Ishikawa (cell line): ENCODE data around the gene ATP1A2.

Source experiments
- CREB1 ChIP-seq: IDR thresholded peaks from 2 replicates; pipeline ENCODE4 v1.6.1; 2012; ENCODE audit warnings: low read depth
- EGR1 ChIP-seq: IDR thresholded peaks from 2 replicates; pipeline ENCODE4 v1.6.1; 2012
- EP300 ChIP-seq: IDR thresholded peaks from 2 replicates; pipeline ENCODE4 v1.6.1; 2012; ENCODE audit warnings: borderline replicate concordance
- FOXM1 ChIP-seq: IDR thresholded peaks from 2 replicates; pipeline ENCODE4 v1.6.1; 2012; ENCODE audit warnings: low read depth, borderline replicate concordance
- NFIC ChIP-seq: IDR thresholded peaks from 2 replicates; pipeline ENCODE4 v1.6.1; 2012
- RAD21 ChIP-seq: IDR thresholded peaks from 2 replicates; pipeline ENCODE4 v1.6.1; 2012; ENCODE audit warnings: low read depth
- TAF1 ChIP-seq: IDR thresholded peaks from 2 replicates; pipeline ENCODE4 v1.6.1; 2012; ENCODE audit warnings: low read depth, mild to moderate bottlenecking
- TCF12 ChIP-seq: IDR thresholded peaks from 2 replicates; pipeline ENCODE4 v1.6.1; 2012; ENCODE audit warnings: low read depth
- YY1 ChIP-seq: IDR thresholded peaks from 2 replicates; pipeline ENCODE4 v1.6.1; 2012; ENCODE audit warnings: low read depth
- ZBTB7A ChIP-seq: IDR thresholded peaks from 2 replicates; pipeline ENCODE4 v1.6.1; 2012; ENCODE audit warnings: low read depth
- TF ChIP-seq, protein P1 (sequence below): IDR thresholded peaks from 2 replicates; pipeline ENCODE4 v1.6.1; 2012
- TF ChIP-seq, protein P2 (sequence below): IDR thresholded peaks from 2 replicates; pipeline ENCODE4 v1.6.1; 2012; ENCODE audit warnings: low read depth, mild to moderate bottlenecking
- TF ChIP-seq, protein P3 (sequence below): IDR thresholded peaks from 2 replicates; pipeline ENCODE4 v1.6.1; 2012

DNA sequence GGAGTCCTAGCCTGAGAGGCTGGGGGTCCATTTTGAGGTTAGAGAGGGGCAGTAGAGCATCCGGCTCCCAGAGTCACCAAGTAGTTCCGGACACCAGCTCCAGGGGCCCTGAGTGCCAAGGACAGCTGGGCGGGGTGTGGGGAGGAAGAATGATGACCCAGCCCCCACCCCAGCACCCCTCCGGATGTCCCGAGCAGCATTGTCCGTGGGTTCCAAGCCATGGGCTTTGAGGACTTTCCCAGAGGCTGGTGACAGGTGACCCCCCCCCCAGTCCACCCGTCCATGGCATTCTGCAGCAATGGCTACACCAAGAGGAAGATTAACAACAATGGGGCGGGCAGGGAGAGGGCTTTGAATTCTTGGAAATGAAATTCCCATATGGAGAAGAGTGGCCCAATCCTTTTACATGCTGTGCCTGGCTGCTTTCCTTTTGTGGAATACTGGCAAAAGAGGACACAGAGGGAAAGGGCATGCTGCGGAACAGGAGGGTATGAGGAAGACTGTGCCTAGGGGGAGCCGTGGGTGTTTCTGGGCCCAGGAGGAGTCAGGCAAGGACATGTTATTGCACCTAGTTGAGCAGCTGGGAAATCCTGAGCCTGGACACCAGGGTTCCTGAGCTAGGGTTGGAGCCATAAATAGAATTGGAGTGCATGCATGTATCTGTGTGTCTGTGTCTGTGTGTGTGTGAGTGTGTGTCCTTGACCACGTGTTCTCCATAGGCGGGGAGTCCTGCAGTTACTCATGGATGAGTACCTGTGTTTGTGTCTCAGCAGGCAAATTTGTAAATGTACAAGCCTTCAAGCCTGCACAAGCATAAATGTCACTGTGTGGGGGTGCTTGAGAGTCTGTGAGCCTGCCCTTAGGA, 956 bp downstream of the ATP1A2 start:
- no peak for TF ChIP-seq CREB1
- TF ChIP-seq, protein P1, sequence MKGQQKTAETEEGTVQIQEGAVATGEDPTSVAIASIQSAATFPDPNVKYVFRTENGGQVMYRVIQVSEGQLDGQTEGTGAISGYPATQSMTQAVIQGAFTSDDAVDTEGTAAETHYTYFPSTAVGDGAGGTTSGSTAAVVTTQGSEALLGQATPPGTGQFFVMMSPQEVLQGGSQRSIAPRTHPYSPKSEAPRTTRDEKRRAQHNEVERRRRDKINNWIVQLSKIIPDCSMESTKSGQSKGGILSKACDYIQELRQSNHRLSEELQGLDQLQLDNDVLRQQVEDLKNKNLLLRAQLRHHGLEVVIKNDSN = peak; percentile 33; the same call in 1 of the 2 replicates
- TF ChIP-seq, protein P2, sequence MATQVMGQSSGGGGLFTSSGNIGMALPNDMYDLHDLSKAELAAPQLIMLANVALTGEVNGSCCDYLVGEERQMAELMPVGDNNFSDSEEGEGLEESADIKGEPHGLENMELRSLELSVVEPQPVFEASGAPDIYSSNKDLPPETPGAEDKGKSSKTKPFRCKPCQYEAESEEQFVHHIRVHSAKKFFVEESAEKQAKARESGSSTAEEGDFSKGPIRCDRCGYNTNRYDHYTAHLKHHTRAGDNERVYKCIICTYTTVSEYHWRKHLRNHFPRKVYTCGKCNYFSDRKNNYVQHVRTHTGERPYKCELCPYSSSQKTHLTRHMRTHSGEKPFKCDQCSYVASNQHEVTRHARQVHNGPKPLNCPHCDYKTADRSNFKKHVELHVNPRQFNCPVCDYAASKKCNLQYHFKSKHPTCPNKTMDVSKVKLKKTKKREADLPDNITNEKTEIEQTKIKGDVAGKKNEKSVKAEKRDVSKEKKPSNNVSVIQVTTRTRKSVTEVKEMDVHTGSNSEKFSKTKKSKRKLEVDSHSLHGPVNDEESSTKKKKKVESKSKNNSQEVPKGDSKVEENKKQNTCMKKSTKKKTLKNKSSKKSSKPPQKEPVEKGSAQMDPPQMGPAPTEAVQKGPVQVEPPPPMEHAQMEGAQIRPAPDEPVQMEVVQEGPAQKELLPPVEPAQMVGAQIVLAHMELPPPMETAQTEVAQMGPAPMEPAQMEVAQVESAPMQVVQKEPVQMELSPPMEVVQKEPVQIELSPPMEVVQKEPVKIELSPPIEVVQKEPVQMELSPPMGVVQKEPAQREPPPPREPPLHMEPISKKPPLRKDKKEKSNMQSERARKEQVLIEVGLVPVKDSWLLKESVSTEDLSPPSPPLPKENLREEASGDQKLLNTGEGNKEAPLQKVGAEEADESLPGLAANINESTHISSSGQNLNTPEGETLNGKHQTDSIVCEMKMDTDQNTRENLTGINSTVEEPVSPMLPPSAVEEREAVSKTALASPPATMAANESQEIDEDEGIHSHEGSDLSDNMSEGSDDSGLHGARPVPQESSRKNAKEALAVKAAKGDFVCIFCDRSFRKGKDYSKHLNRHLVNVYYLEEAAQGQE = no peak
- no peak for TF ChIP-seq EP300
- TF ChIP-seq RAD21 = no peak
- no peak for TF ChIP-seq ZBTB7A
- TF ChIP-seq TAF1 = no peak
- no peak for TF ChIP-seq YY1
- TF ChIP-seq, protein P3, sequence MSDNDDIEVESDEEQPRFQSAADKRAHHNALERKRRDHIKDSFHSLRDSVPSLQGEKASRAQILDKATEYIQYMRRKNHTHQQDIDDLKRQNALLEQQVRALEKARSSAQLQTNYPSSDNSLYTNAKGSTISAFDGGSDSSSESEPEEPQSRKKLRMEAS = no peak
- no peak for TF ChIP-seq FOXM1
- no peak for TF ChIP-seq EGR1
- no peak for TF ChIP-seq TCF12
- TF ChIP-seq NFIC = no peak
